GM23248 (cell line): Measurements from ENCODE around the gene FAXC. TPM values are rescaled to one million over a fixed set of nuclear protein-coding genes. Genes with fewer than 3 reads are reported as not detected.

ENCODE experiments used
- DNase-seq: peaks from one replicate; pipeline ENCODE4 v3.0.0-alpha.2; 2015
- H2AFZ ChIP-seq: fragments of 200-600 bp; sonication (generic); 2 replicates; pipeline ENCODE4 v1.6.1; 2016; ENCODE audit warnings: antibody characterized with exemption
- H3F3A ChIP-seq: fragments of 200-600 bp; sonication (generic); 2 replicates; pipeline ENCODE4 v1.6.1; 2016; ENCODE audit warnings: mild to moderate bottlenecking, antibody characterized with exemption, mixed run types; ENCODE audit not compliant: insufficient read depth
- H3K27ac ChIP-seq: fragments of 200-600 bp; sonication (generic); 2 replicates; pipeline ENCODE4 v1.5.1; 2016; ENCODE audit warnings: mild to moderate bottlenecking
- H3K27me3 ChIP-seq: fragments of 200-600 bp; sonication (generic); replicated peaks from 2 replicates; pipeline ENCODE4 v1.6.1; 2016; ENCODE audit warnings: mild to moderate bottlenecking; ENCODE audit not compliant: insufficient read depth
- H3K36me3 ChIP-seq: fragments of 200-600 bp; sonication (generic); 2 replicates; pipeline ENCODE4 v1.6.1; 2016; ENCODE audit warnings: low read depth, mild to moderate bottlenecking
- H3K4me1 ChIP-seq: fragments of 200-600 bp; sonication (generic); 2 replicates; pipeline ENCODE4 v1.6.1; 2016; ENCODE audit warnings: mild to moderate bottlenecking; ENCODE audit not compliant: insufficient read depth
- H3K4me2 ChIP-seq: fragments of 200-600 bp; sonication (generic); one replicate; pipeline ENCODE4 v1.6.1; 2016; ENCODE audit warnings: mild to moderate bottlenecking; ENCODE audit not compliant: unreplicated experiment
- H3K4me3 ChIP-seq: fragments of 200-600 bp; sonication (generic); 2 replicates; pipeline ENCODE4 v1.5.1; 2016; ENCODE audit warnings: mild to moderate bottlenecking
- H3K79me2 ChIP-seq: fragments of 200-600 bp; sonication (generic); 2 replicates; pipeline ENCODE4 v1.6.1; 2016; ENCODE audit warnings: mild to moderate bottlenecking; ENCODE audit not compliant: insufficient read depth
- H3K9ac ChIP-seq: fragments of 200-600 bp; sonication (generic); 2 replicates; pipeline ENCODE4 v1.6.1; 2016; ENCODE audit warnings: mild to moderate bottlenecking
- H3K9me2 ChIP-seq: fragments of 200-600 bp; sonication (generic); 2 replicates; pipeline ENCODE4 v1.6.1; 2016; ENCODE audit warnings: mixed run types, mild to moderate bottlenecking, moderate library complexity; ENCODE audit not compliant: insufficient read depth
- H3K9me3 ChIP-seq: fragments of 200-600 bp; sonication (generic); one replicate; pipeline ENCODE4 v1.6.1; 2017; ENCODE audit warnings: low read depth
- H4K20me1 ChIP-seq: fragments of 200-600 bp; sonication (generic); 2 replicates; pipeline ENCODE4 v1.6.0; 2016; ENCODE audit not compliant: insufficient read depth
- EZH2 ChIP-seq: fragments of 200-600 bp; sonication (generic); IDR thresholded peaks from 2 replicates; pipeline ENCODE4 v1.6.1; 2018; ENCODE audit warnings: antibody characterized with exemption, mild to moderate bottlenecking; ENCODE audit not compliant: insufficient read depth, poor library complexity, severe bottlenecking
- EZH2phosphoT487 ChIP-seq: fragments of 200-600 bp; sonication (generic); IDR thresholded peaks from 2 replicates; pipeline ENCODE4 v1.6.1; 2018; ENCODE audit warnings: antibody characterized with exemption, moderate library complexity, mild to moderate bottlenecking, low read depth; ENCODE audit not compliant: insufficient read depth
- WGBS, 2 experiments: methylation state at CpG; one replicate each; pipeline ENCODE4 v1.1.6; 2015 to 2017; ENCODE audit warnings: low lambda C conversion rate in 2 of 2, low coverage in 1 of 2; ENCODE audit errors: missing lambda C conversion rate in 2 of 2; 5-methylcytosine and 5-hydroxymethylcytosine counted together
- in situ Hi-C: fragments of 300-500 bp; cut with MboI; formaldehyde crosslinking; loops from 2 replicates; pipeline ENCODE4 v1.15.0; 2020
- polyA plus RNA-seq: library from polyadenylated mRNA; unstranded; fragments of >200 nt; fragmentation: Nextera tagmentation; extraction: Ambion mirVana; gene quantifications from 2 replicates; pipeline ENCODE4 v1.2.1, GENCODE V29; 2016
- total RNA-seq: library from RNA; depleted of rRNA; stranded (reverse); fragments of >200 nt; shearing (Covaris generic); gene quantifications from 2 replicates; pipeline ENCODE4 v1.2.3, GENCODE V29; 2014

The FAXC gene
- total and polyA plus RNA-seq, 2 experiments from 2014 or later = 0.29 to 0.76 TPM

- 42% methylated on average over 5 of the region's 5 CpGs for WGBS, 2 experiments
- Histone ChIP-seq H4K20me1 (no peaks in the 10 kb centered on the region), H2AFZ (no peak overlapping the region), H3F3A (no peaks in the 10 kb centered on the region), H3K4me3 (no peak overlapping the region), H3K9me2 (no peaks in the 10 kb centered on the region), H3K9ac (no peak overlapping the region), H3K9me3 (no peaks in the 10 kb centered on the region), H3K79me2 (no peaks in the 10 kb centered on the region), H3K27ac (no peak overlapping the region), H3K4me2 (no peak overlapping the region), H3K4me1 (no peaks in the 10 kb centered on the region), H3K36me3 (no peaks in the 10 kb centered on the region), H3K27me3 (no peaks in the 10 kb centered on the region)
- no peak for TF ChIP-seq EZH2phosphoT487
- no peak for TF ChIP-seq EZH2
- no peak for DNase-seq
- in situ Hi-C loops = no loop called here
These were observed 14.6 kb upstream of the FAXC start for GRCh38 chr6:99364026-99364425.

DNA sequence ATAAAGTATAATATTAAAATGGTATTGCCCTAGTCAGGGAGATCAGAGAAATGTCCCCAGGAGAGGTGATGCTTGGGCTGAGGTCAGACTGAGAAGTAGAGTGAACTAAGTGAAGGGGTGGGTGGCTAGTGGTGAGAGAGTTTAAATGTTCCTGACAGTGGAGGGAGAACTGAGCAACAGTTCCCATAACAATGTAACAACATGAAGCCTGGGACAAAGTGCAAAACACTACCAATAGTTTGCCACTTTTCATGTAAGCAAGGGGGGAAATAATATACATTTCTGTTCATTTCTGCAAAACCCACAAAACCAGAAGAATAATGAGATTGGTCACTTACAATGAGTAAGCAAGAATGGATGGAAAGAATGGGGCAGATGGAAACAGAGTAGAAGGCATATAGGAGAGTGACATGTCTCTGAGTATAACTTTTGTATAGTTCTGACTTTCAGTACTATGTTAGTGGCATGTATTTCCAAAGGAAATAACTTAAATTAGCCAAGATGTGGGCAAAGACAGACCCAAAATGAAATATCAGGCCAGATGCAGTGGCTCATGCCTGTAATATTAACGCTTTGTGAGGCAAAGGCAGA, 13.3 kb upstream of the FAXC start:
- no peak for DNase-seq
- Histone ChIP-seq H3K9me3 (no peaks in the 10 kb centered on the region), H3K9ac (no peak overlapping the region), H2AFZ (no peak overlapping the region), H3K79me2 (no peaks in the 10 kb centered on the region), H3K4me1 (no peaks in the 10 kb centered on the region), H3F3A (no peaks in the 10 kb centered on the region), H3K4me3 (no peak overlapping the region), H3K4me2 (no peak overlapping the region), H3K27ac (no peak overlapping the region), H3K9me2 (no peaks in the 10 kb centered on the region), H3K36me3 (no peaks in the 10 kb centered on the region), H3K27me3 (no peaks in the 10 kb centered on the region), H4K20me1 (no peaks in the 10 kb centered on the region)
- 53 to 55% methylated on average over 1 of the region's 1 CpG for WGBS, 2 experiments
- in situ Hi-C loops = no loop called here
- no peak for TF ChIP-seq EZH2phosphoT487
- TF ChIP-seq EZH2 = no peak

DNA sequence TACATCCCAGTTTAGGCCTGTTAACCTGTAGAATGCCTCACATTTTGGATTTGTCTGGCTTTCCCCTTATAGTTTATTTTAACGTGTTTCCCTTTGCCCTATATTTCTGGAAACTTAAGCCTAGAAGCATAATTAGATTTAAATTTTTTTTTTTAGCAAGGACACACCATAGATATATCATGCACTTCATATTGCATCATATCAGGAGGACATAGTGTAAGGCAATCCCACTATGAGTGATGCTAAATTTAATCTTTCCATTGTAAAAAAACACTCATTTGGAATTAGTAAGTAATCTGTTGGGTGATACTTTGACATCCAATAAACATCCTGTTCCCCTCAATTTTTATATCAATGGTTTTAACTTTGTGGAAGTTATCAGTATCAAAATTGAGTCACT, 10.3 kb upstream of the FAXC start:
- H3K9ac ChIP-seq = no peak overlapping the region
- no peak for DNase-seq
- H3K9me3 ChIP-seq = no peaks in the 10 kb centered on the region
- H3K4me1 ChIP-seq = no peaks in the 10 kb centered on the region
- no peaks in the 10 kb centered on the region for H4K20me1 ChIP-seq
- no peaks in the 10 kb centered on the region for H3F3A ChIP-seq
- no peaks in the 10 kb centered on the region for H3K36me3 ChIP-seq
- in situ Hi-C loops = no loop called here
- no peak overlapping the region for H3K4me2 ChIP-seq
- H3K4me3 ChIP-seq = no peak overlapping the region
- no peaks in the 10 kb centered on the region for H3K79me2 ChIP-seq
- no peaks in the 10 kb centered on the region for H3K27me3 ChIP-seq
- no peak for TF ChIP-seq EZH2
- 12 to 13% methylated on average over 1 of the region's 1 CpG for WGBS, 2 experiments
- H3K27ac ChIP-seq = no peak overlapping the region
- H3K9me2 ChIP-seq = no peaks in the 10 kb centered on the region
- H2AFZ ChIP-seq = no peak overlapping the region

- Histone ChIP-seq H3K4me3 (no peak overlapping the region), H3K79me2 (no peaks in the 10 kb centered on the region), H3K27ac (no peak overlapping the region), H3K4me2 (no peak overlapping the region), H3K9ac (no peak overlapping the region), H3K27me3 (peaks cover 8% of the 10 kb centered on the region), H3K36me3 (no peaks in the 10 kb centered on the region), H3K9me2 (no peaks in the 10 kb centered on the region), H2AFZ (no peak overlapping the region), H3K4me1 (no peaks in the 10 kb centered on the region), H3K9me3 (no peaks in the 10 kb centered on the region), H4K20me1 (no peaks in the 10 kb centered on the region), H3F3A (no peaks in the 10 kb centered on the region)
- in situ Hi-C loops = no loop called here
- WGBS, 2 experiments = 0 to 6% methylated on average over 1 of the region's 1 CpG
- DNase-seq = no peak
- TF ChIP-seq EZH2phosphoT487 (no peak), EZH2 (no peak)
These were observed 7.2 kb upstream of the FAXC start for GRCh38 chr6:99356641-99357040.

DNA sequence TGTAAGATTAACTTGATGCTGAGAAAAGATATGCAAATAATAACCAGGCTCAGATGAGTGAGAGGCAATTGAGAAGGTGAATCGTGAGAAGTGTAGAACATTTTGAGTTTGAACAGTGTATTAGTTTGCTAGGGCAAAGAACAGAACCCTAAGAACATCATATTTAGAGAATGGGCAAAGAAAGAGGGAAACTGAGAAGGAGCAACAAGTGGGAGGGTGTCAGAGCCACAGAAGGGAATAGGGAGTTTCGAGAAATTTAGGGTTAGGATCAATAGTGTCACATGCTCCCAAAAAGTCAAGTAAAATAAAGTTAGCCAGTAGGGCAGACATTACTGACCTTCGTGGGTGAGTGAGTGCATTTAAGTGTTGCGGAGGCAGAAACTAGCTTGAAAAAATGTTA, 5.5 kb upstream of the FAXC start:
- no peaks in the 10 kb centered on the region for H3K36me3 ChIP-seq
- no peak overlapping the region for H3K4me3 ChIP-seq
- no peaks in the 10 kb centered on the region for H3K9me3 ChIP-seq
- no peak overlapping the region for H3K4me2 ChIP-seq
- H3K79me2 ChIP-seq = no peaks in the 10 kb centered on the region
- H2AFZ ChIP-seq = no peak overlapping the region
- no peak for TF ChIP-seq EZH2phosphoT487
- no peak for TF ChIP-seq EZH2
- no peaks in the 10 kb centered on the region for H3F3A ChIP-seq
- no peak for DNase-seq
- no peaks in the 10 kb centered on the region for H3K4me1 ChIP-seq
- no peaks in the 10 kb centered on the region for H3K9me2 ChIP-seq
- no peak overlapping the region for H3K9ac ChIP-seq
- no peaks in the 10 kb centered on the region for H4K20me1 ChIP-seq
- no peak overlapping the region for H3K27ac ChIP-seq
- in situ Hi-C loops = no loop called here
- peaks cover 19% of the 10 kb centered on the region for H3K27me3 ChIP-seq
- 48 to 50% methylated on average over 4 of the region's 4 CpGs for WGBS, 2 experiments
